ENCODE data around the gene ERN1.

Gene ERN1

GRCh38 chr17:64134216-64134970 is 4.4 kb upstream of the ERN1 start:
- DNase-seq, result no peak

- DNase-seq, result peak; percentile 76
Observed at GRCh38 chr17:64133546-64134215, 3.7 kb upstream of the ERN1 start.

- DNase-seq, result no peak
Observed at GRCh38 chr17:64131606-64132270, 1.8 kb upstream of the ERN1 start.

GRCh38 chr17:64130559-64131001 is 636 bp upstream of the ERN1 start:
- no peak for DNase-seq

- DNase-seq, result no peak
Observed at GRCh38 chr17:64129515-64129764, 504 bp downstream of the ERN1 start.

- no peak for DNase-seq
Observed at GRCh38 chr17:64128787-64129514, 993 bp downstream of the ERN1 start.

- DNase-seq, result no peak
Observed at GRCh38 chr17:64126918-64127317, 3.0 kb downstream of the ERN1 start.

- DNase-seq, result no peak
Observed at GRCh38 chr17:64125937-64126336, 4.0 kb downstream of the ERN1 start.

GRCh38 chr17:64124609-64125008 is 5.3 kb downstream of the ERN1 start:
- no peak for DNase-seq

GRCh38 chr17:64123114-64123513 is 6.8 kb downstream of the ERN1 start:
- DNase-seq, result no peak

GRCh38 chr17:64120972-64121786 is 8.8 kb downstream of the ERN1 start:
- peak; percentile 54 for DNase-seq

GRCh38 chr17:64120159-64120810 is 9.7 kb downstream of the ERN1 start:
- DNase-seq, result peak; percentile 25

- DNase-seq, result peak; percentile 73
Observed at GRCh38 chr17:64117981-64118979, 11.7 kb downstream of the ERN1 start.

GRCh38 chr17:64115822-64116534 is 14.0 kb downstream of the ERN1 start:
- DNase-seq, result no peak

- DNase-seq, result no peak
Observed at GRCh38 chr17:64115043-64115698, 14.8 kb downstream of the ERN1 start.

GRCh38 chr17:64113006-64113405 is 16.9 kb downstream of the ERN1 start:
- DNase-seq, result no peak

- no peak for DNase-seq
Observed at GRCh38 chr17:64111831-64112230, 18.1 kb downstream of the ERN1 start.

GRCh38 chr17:64110379-64111152 is 19.4 kb downstream of the ERN1 start:
- no peak for DNase-seq

- no peak for DNase-seq
Observed at GRCh38 chr17:64109400-64109799, 20.5 kb downstream of the ERN1 start.
